ENCODE data around the gene ARHGEF4.

Gene ARHGEF4

DNA sequence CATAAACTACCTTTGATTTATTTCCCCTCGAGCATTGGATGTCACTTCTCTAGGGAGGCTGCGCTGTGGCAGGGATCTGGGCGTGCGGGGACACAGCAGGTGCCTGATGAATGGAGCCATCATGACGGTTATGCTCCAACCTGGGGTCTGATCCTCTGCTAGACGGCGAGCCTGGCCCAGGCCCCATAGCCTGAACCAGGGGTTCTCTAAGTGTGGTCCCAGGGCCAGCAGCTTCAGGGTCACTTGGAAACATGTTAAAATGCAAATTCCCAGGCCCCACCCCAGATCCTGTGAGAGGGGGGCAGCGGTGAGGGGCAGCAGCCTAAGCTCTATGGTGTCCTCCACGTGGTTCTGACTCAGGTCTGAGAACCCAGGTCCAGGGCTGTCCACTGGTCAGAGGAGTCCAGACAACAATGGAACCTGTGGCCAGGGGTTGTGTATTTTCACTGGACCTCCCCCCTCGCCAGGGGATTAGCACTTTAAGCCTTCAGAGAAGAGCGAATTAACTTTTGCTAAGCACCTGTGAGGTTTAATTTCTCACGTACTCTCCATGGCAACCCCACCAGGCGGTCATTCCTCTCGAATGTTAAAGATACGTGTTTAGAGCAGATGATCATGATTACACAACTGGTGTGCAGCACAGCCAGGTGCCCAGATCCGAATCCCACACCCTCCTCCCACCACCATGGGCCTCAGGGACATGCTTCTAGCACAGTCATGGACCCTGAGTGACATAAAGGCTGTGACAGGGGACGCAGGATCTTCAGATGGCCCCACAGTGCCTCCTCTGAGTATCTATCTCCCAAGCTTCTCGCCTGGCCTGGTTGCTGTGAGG is 1.6 kb upstream of the ARHGEF4 start:
- no peak overlapping the region for H3K4me3 ChIP-seq (ENCODE audit: low read length)
- TF ChIP-seq ZNF274 (IDR thresholded peaks at IDR 0.05; ENCODE audit: low read depth, low read length): no peak

DNA sequence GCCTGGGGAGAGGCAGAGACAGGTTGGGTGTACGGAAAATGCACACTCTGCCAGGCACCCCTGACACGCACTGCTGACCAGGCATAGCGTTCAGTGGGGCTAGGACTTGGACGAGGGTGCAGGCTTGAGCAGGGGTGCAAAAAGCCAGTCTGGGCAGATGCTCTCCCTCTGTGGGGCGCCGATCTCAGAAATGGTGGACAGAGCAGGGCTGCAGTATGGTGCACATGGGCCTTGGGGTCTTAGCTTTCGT is 1.0 kb upstream of the ARHGEF4 start:
- TF ChIP-seq ZNF274 (IDR thresholded peaks at IDR 0.05; ENCODE audit: low read depth, low read length): no peak
- H3K4me3 ChIP-seq (ENCODE audit: low read length): no peak overlapping the region

DNA sequence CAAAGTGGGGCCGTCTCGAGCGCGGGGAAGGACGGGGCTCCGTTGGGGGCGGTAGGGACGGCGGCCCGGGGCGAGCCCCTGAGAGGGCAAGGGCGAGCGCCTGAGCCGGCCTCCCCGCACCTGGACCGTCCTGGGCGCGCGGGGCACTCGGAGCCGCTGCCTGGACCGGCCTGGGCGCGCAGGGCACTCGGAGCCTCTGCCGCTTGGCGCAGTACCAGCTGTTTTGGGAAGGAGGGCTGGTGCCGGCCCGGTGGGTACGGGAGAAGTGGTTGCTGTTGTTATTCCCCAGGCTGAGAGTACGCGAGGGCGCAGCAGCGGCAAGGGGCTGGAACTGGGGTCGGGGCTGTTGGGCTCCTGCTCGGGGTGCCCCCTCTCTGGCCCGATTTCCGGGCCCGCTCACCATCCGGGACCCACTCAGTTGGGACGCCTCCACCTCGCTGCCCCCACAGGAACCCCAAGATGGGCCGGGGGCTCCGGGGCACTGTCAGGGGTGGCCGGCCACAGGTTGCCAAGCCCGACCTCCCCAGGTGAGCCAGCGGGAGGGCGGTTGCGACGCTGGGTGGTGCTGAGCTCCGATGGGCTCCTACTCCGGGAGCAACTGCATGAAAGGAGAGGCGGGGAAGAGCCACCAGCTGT is 579 bp downstream of the ARHGEF4 start:
- no peak for TF ChIP-seq ZNF274 (IDR thresholded peaks at IDR 0.05; ENCODE audit: low read depth, low read length)
- no peak overlapping the region for H3K4me3 ChIP-seq (ENCODE audit: low read length)

DNA sequence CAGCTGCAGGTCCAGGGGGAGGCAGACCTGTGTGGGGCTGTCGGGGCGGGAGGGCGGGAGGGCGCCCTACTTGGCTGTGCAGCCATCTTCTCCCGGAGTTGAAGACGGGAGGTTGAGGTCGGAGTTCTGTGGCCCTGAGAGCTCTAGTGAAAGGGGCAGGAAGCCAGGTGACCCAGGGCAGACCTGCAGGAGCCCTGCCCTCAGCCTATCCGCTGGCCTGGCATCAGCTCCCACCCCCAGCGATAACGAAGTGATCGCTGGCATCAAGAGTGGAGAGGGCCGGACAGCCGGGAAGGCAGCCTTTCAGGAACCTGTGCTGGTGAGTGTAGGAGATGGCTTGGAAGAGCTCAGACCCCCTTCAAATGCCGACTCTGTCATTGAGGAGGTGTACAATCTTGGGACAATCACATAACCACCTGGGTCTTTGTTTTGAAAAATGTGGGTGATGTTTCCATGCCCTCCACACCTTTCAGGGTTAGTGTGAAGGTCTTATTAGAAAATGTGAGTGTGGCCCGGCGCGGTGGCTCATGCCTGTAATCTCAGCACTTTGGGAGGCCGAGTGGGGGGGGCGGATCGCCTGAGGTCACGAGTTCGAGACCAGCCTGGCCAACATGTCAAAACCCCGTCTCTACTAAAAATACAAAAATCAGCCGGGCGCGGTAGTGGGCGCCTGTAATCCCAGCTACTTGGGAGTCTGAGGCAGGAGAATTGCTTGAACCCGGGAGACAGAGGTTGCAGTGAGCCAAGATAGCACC is 1.3 kb downstream of the ARHGEF4 start:
- H3K4me3 ChIP-seq (ENCODE audit: low read length): no peak overlapping the region
- no peak for TF ChIP-seq ZNF274 (IDR thresholded peaks at IDR 0.05; ENCODE audit: low read depth, low read length)

DNA sequence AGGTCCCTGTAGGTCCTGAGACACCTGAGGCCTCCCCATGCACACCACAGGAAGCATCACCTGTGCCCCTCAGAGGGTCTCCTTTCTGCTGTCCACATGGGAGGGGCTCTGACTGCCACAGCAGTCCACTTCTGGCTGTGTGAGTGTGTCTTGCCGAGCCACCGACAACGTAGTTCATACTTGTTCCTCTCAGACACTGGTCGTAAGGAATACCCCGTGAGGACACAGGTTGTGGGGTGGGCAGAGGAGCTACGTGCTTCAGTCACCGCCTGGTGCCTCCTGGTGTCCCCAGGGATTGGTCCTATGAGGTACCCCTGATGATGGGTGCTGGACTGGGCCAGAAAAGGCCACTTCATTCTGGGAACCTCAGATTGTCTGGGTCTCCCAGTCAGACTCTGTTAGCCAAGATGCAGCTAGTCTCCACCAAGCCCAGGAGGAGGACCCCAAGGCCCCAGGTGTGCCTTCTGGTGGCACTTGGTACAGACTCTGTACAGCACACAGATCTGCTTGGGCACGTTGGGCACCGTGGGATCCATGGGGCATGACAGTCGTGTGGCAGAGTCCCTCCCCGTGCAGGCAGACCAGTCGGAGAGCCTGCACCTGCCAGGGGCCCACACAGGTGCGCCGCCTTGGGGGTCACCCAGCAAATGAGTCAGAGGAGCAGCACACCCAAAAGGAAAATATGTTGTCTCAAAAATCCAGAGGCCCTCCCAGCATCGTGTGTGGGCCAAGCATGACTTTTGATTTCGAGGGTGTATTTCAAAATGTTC is 2.5 kb downstream of the ARHGEF4 start:
- no peak for TF ChIP-seq ZNF274 (IDR thresholded peaks at IDR 0.05; ENCODE audit: low read depth, low read length)
- no peak overlapping the region for H3K4me3 ChIP-seq (ENCODE audit: low read length)

DNA sequence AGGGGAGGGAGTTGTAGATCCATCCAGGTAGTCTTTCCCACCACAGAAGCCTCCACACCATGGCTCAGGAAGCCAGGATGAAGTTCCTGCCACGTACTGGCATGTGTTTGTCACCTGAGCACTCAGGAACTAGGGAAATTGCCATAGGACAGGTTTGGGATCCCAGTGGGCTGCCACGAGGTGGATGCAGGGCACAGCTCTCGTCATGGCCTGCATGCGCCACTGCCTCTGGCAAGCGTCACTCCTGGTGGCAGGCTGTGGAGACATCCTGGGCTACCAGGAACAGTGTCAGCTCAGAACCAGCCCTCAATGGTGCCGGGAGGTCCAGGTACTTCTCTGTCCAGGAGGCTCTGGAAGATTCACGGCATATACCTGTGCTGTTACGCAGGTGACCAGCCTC is 3.8 kb downstream of the ARHGEF4 start:
- no peak for TF ChIP-seq ZNF274 (IDR thresholded peaks at IDR 0.05; ENCODE audit: low read depth, low read length)
- H3K4me3 ChIP-seq (ENCODE audit: low read length): no peak overlapping the region

DNA sequence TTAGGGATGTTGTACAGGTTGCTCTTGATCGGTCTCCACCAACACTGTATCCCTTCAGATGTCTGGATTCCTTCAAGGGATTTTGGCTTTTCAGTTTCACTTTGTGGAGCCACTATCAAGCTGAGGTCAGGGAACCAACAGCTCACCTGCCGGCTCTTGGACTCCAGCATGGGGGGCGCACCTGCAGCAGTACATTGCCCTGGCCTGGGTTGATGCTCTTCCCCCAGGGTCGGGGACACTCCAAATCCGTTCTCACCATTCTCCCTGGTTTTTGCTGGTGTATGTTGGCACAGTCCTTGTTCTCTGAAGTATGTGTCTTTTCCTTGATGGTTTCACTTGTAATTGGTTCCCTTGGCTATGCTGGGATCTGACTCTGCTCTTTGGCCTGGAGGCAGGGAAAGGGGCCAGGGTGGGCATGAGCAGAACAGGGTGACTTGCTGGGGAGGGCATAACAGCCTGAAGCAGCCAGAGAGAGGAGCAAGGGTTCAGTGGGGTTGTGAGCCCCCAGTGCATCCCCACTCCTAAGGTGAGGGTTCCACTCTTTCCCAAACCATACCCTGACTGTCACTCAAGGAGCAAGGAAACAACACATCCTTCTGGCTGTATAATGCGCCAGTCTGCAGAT is 5.1 kb downstream of the ARHGEF4 start:
- no peak for TF ChIP-seq ZNF274 (IDR thresholded peaks at IDR 0.05; ENCODE audit: low read depth, low read length)
- H3K4me3 ChIP-seq (ENCODE audit: low read length): no peak overlapping the region

DNA sequence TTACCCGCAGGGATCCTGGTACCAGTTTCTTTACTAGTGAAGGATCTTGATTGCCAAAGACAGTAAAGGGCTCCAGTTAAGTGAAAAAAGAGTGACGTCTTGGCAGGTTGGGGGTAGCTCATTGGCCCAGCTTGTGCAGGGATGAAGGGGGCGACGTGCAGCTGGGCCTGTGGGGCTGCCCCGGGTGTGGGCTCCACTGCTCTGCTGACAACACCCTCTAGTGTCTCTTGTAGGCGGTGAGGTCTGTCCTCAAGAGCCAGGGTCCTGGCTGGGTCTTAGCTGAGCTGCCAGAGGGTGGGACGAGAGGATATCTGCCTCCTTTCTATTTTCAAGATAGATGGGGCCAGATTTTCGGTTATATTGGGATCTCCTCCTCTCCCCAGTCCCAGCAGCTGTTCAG is 6.1 kb downstream of the ARHGEF4 start:
- no peak overlapping the region for H3K4me3 ChIP-seq (ENCODE audit: low read length)
- TF ChIP-seq ZNF274 (IDR thresholded peaks at IDR 0.05; ENCODE audit: low read depth, low read length): no peak

DNA sequence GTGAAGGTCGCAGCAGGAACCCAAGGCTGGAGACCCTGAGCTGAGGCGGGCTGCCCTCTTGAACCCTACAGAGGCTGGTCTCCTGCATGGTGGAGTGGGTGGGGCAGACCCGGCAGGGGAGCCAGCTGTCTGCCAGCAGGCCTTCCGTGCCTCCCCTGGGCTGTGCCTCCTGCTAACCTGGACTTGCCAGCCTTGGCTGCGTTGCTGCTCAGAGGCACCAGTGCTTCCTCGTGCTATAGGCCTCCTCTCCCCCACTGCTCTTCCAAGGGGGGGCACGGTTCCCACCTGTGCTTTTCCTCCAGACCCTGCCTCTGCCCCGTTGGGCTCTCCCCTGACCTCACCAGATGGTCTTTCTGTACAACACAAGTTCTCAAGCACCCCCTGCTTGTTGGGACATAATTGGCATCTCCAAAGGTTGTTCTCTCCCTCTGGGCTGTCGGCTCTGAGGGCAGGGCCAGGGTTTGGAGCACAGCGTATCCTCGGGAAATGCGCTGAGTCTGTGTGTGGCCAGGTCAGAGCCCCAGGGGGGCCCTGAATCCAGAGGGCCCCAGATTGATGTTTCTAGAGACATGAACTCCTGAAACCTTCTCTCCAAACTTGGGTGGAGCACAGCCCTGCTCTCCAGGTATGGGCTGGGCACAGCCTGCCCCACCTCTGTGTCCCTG is 6.7 kb downstream of the ARHGEF4 start:
- H3K4me3 ChIP-seq (ENCODE audit: low read length): no peak overlapping the region

DNA sequence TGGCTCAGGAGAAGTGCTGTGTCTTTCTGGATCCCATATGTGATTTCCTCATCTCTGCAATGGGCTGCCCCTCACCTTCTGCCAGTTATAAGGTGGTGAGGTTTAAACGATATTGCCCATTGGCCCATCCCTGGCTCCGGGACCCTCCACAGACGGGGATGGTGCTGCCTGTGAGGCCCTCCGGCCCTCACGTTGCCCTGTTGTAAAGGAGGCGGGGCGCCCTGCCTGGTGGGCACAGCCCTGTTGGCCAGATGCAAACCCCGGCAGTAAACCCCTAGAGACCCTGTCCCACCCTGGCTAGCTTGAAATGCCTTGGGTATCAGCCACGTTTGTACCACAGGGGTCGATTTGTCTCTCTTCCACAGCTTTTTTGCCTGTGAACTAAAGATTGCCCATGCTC is 7.4 kb downstream of the ARHGEF4 start:
- TF ChIP-seq ZNF274 (IDR thresholded peaks at IDR 0.05; ENCODE audit: low read depth, low read length): no peak

More for the DNA sequence above, 6.7 kb downstream of the ARHGEF4 start:
- TF ChIP-seq ZNF274 (IDR thresholded peaks at IDR 0.05; ENCODE audit: low read depth, low read length): no peak

DNA sequence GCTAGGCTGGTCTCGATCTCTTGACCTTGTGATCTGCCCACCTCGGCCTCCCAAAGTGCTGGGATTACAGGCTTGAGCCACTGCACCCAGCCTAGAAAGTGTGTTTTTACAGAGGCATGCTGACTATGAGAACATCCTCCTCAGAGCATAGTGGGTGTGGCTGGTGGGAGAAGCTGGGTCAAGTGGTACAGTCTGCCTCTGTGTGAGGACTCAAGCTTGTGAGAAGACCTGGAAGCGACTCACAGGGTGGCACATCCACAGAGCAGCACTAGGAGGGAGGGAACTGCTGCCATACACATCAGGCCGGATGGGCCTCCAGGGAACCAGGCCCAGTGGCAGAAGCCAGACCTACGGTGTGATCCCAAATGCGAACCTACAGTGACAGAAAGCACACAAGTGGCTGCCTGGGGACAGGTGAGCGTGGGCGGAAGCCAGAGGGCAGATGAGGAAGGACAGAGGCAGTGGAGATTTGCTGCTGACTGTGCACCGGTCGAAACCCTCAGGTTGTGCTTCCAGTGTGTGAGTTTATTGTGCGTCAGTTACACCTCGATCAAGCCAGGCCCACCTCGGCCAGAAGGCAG is 8.9 kb downstream of the ARHGEF4 start:
- TF ChIP-seq ZNF274 (IDR thresholded peaks at IDR 0.05; ENCODE audit: low read depth, low read length): no peak
- no peak overlapping the region for H3K4me3 ChIP-seq (ENCODE audit: low read length)

More for the DNA sequence above, 7.4 kb downstream of the ARHGEF4 start:
- no peak overlapping the region for H3K4me3 ChIP-seq (ENCODE audit: low read length)

DNA sequence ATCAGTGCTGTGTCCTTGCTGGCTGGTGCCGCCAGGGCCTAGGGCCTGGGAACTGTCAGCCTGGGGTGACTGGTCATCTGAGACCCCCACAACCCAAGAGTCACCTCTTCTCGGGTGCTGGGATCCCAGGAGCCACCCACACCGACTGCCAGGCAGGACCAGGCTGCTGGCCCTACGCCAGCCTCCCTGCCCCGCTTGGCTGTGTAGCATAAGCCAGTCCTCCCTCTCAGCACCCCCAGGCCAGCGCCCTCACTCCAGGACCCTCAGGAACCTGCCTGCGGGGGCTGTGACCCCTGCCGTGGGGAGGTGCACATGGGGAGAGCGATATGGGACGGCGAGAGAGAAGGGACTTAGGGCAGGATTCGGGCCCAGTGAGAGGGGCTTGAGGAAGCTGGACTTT is 9.5 kb downstream of the ARHGEF4 start:
- no peak overlapping the region for H3K4me3 ChIP-seq (ENCODE audit: low read length)
- TF ChIP-seq ZNF274 (IDR thresholded peaks at IDR 0.05; ENCODE audit: low read depth, low read length): no peak

Data from GM08714 (cell line).